Aorta (tissue), 5 donors: ENCODE results near the gene SNX25. TPM values are rescaled to one million over a fixed set of nuclear protein-coding genes. Genes with fewer than 3 reads are reported as not detected.
A peak's percentile ranks its signal among the peaks of the same experiment; 100 is the strongest.

Source experiments
- ATAC-seq: fragments of 200-7000 bp; cut with Tn5 transposase; one replicate; pipeline ENCODE4 v1.9.1; 2022; ENCODE audit warnings: moderate library complexity; ENCODE audit not compliant: low FRiP score
- DNase-seq, 2 donors: peaks; one replicate each; pipeline ENCODE4 v3.0.0-alpha.2; 2020
- H3K27ac ChIP-seq, 2 donors: one replicate each; pipeline ENCODE4 v1.5.1; 2013; ENCODE audit warnings: low read length in 2 of 2, mild to moderate bottlenecking in 2 of 2, moderate library complexity in 2 of 2, control low read depth in 1 of 2, inconsistent platforms in 1 of 2, low read depth in 1 of 2
- H3K27me3 ChIP-seq, 2 donors: one replicate each; pipeline ENCODE4 v1.6.1; 2013; ENCODE audit warnings: control low read depth in 1 of 2, low read length in 1 of 2, mild to moderate bottlenecking in 1 of 2, moderate library complexity in 1 of 2; ENCODE audit not compliant: insufficient read depth in 2 of 2, control insufficient read depth in 1 of 2
- H3K36me3 ChIP-seq, 2 donors: one replicate each; pipeline ENCODE4 v1.6.1; 2013; ENCODE audit warnings: control low read depth in 1 of 2, low read length in 1 of 2, mild to moderate bottlenecking in 1 of 2; ENCODE audit not compliant: insufficient read depth in 2 of 2, control insufficient read depth in 1 of 2
- H3K4me1 ChIP-seq, 2 donors: one replicate each; pipeline ENCODE4 v1.6.1; 2013; ENCODE audit warnings: low read length in 2 of 2, control low read depth in 1 of 2, mild to moderate bottlenecking in 1 of 2, moderate library complexity in 1 of 2; ENCODE audit not compliant: insufficient read depth in 2 of 2, control insufficient read depth in 1 of 2
- H3K4me3 ChIP-seq, 2 donors: one replicate each; pipeline ENCODE4 v1.5.1; 2013; ENCODE audit warnings: low read length in 2 of 2, control low read depth in 1 of 2, mild to moderate bottlenecking in 1 of 2
- H3K9me3 ChIP-seq: one replicate; pipeline ENCODE4 v1.6.1; 2013; ENCODE audit warnings: mild to moderate bottlenecking, low read length; ENCODE audit not compliant: control insufficient read depth
- WGBS, 2 donors: extraction: QIAGEN DNeasy Blood & Tissue Kit; methylation state at CpG; one replicate each; pipeline ENCODE4 v1.1.7; 2013; 5-methylcytosine and 5-hydroxymethylcytosine counted together
- intact Hi-C, 2 donors: fragments of 100-400 bp; cut with DNase I; formaldehyde crosslinking; loops; one replicate each; pipeline versions ENCODE4 v1.14.2 to v1.15.0; 2022
- polyA plus RNA-seq, 2 donors: library from polyadenylated mRNA; stranded (reverse); fragments of 200-250 nt; gene quantifications; one replicate each; pipeline ENCODE4 v1.2.3, GENCODE V29; 2013
- total RNA-seq, 2 donors: library from RNA; stranded (reverse); fragmentation: NEBNext Ultra II Directional; extraction: Animal tissue kit (Norgen Biotek cat#: 25700); gene quantifications; one replicate each; pipeline ENCODE4 v1.2.1, GENCODE V29; 2021
- donor health status: healthy with polysubstance abuse.
- donor health status: Bipolar disorder and iron deficiency.
- donor health status: DM: no; HTN: no; CAD: no.
- donor health status: DM: no; HTN: no; CAD: no.
- donor health status: DM: yes; HTN: yes; CAD: no.

Gene SNX25
- total and polyA plus RNA-seq, 4 donors, result 8.6 to 44.7 (median 24.5) TPM

DNA sequence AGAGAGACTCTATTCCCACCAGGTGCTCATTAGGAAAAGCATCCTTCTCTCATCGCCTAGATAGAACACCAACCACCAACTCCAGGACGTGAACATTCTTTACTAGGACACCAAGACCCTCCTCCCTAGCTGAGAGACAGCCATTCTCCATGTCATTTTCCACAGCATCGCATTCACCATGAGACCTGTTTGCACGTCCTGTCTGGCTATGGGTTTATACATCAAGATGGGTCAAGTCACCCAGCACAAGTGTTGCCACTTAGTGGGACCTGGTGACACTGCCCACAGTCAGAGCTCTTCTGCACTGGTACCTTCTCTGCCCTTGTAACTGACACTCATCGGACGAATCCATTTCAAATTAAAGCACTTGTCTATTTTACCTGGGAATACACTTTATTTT, 168.9 kb downstream of the SNX25 start:
- ATAC-seq (no peak), DNase-seq (no peak)
- peaks cover 0 to 7% of the 10 kb centered on the region in 2 donors for H3K36me3 ChIP-seq
- no peak overlapping the region for H3K27ac ChIP-seq
- 89 to 98% methylated on average over 6 of the region's 6 CpGs for WGBS, 2 donors
- no peaks in the 10 kb centered on the region for H3K4me1 ChIP-seq
- H3K27me3 ChIP-seq, result no peaks in the 10 kb centered on the region
- intact Hi-C loops, result no loop called here
- H3K9me3 ChIP-seq, result no peaks in the 10 kb centered on the region
- H3K4me3 ChIP-seq, result no peak overlapping the region

DNA sequence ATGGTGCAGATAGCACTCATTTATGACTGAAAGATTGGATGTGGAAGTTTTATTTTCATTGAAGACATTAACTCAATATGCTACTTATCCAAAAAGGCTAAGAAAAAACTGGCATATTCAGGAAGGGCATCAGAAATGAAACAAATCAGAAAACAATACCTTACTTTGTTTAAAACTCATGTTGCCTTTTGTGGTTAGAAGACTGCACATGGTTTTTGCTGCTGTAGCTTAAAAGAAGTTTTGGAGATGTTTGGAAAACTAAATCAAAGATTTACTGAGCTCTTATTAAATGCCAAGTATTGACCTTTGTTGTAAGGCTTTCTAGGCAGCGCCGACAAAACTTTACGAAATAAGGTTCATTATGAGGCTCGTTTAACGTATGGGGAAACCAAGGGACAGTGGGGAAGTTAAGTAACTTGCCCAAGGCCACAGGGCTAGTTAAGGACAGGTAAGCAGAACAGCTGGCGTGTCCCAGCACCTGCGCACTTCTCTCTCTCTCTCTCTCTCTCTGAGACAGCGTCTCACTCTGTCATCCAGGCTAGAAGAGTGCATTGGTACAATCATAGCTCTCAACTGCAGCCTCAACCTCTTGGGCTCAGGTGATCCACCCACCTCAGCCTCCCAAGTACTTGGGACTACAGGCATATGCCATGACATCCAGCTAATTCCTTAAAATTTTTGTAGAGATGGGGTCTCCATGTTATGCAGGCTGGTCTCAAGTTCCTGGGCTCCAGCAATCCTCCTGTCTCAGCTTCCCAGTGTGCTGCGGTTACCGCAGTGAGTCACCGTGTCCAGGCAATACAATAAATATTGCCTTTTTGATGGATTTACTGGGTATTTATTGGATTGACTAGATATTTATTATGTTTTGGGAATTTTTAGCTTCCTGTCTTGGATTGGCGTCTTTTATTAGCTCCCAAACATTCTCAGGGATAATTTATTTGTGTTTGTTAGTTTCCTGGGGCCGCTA, 170.2 kb downstream of the SNX25 start:
- WGBS, 2 donors, result 97 to 98% methylated on average over 13 of the region's 13 CpGs
- Histone ChIP-seq H3K27ac (no peak overlapping the region), H3K4me3 (no peak overlapping the region), H3K27me3 (no peaks in the 10 kb centered on the region), H3K9me3 (no peaks in the 10 kb centered on the region), H3K36me3 (peaks cover 0 to 4% of the 10 kb centered on the region in 2 donors), H3K4me1 (no peaks in the 10 kb centered on the region)
- intact Hi-C loops, result no loop called here
- DNase-seq (no peak), ATAC-seq (peak; percentile 26)

DNA sequence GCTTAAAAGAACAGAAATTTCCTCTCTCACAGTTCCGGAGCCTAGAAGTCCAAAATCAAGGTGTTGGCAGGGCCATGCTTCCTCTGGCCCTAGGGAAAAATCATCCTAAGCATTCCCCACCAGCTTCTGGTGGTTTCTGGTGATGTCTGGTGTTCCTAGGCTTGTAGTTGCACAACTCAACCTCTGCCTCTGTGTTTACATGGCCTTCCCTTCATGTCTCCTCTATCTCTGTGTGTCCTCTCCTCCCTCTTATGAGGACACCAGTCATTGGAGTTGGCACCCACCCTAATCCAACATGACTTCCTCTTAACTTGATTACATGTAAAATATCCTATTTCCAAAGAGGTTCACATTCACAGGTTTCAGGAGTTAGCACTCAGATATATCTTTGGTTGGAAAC, 170.9 kb downstream of the SNX25 start:
- ATAC-seq, result no peak
- H3K27ac ChIP-seq, result no peak overlapping the region
- no peaks in the 10 kb centered on the region for H3K4me1 ChIP-seq
- no peak overlapping the region for H3K4me3 ChIP-seq
- peaks cover 0 to 4% of the 10 kb centered on the region in 2 donors for H3K36me3 ChIP-seq
- H3K9me3 ChIP-seq, result no peaks in the 10 kb centered on the region
- intact Hi-C loops, result no loop called here
- 94 to 96% methylated on average over 1 of the region's 1 CpG for WGBS, 2 donors
- H3K27me3 ChIP-seq, result no peaks in the 10 kb centered on the region
- no peak for DNase-seq

DNA sequence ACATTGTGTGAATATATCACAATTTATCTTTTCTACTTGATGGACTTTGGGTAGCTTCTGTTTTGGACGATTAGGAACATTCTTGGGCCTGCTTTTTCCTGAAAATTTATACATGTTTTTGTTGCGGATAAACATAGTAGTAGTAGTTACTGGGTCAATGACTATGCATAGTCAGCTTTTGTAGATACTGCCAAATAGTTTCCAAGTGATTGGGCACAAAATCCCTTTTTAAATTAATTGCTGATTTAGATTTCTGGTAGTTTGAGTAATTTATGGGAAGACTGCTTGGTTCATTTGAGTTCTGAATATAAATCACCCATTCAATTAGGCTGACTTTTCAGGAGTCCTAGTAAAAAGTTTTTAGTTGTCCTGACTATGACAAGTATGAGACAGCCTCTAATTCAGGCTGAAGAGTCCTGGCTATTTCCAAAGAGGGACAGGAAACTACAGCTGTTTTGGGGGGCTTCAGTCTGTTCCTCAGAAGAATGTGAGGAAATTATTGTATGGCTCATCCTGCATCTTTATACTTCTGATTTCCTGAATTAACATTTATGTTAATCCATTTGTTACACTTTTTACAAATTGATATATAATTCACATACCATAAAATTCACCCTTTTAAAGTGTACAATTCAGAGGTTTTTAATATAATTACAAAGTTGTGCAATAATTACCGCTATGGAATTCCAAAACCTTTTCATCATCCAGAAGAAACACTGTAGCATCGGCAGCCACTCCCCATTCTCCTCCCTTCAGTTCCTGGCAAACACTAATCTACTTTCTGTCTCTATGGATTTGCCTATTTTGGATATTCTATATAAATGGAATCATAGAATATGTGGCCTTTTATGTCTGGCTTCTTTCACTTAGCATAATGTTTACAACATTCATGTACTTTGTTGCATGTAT, 172.1 kb downstream of the SNX25 start:
- peaks cover 0 to 3% of the 10 kb centered on the region in 2 donors for H3K4me1 ChIP-seq
- peaks cover 0 to 3% of the 10 kb centered on the region in 2 donors for H3K36me3 ChIP-seq
- ATAC-seq, result no peak
- H3K9me3 ChIP-seq, result no peaks in the 10 kb centered on the region
- no peak for DNase-seq
- no peaks in the 10 kb centered on the region for H3K27me3 ChIP-seq
- WGBS, 2 donors, result 48% methylated on average over 4 of the region's 4 CpGs
- no peak overlapping the region for H3K27ac ChIP-seq
- intact Hi-C loops, result no loop called here
- H3K4me3 ChIP-seq, result no peak overlapping the region

DNA sequence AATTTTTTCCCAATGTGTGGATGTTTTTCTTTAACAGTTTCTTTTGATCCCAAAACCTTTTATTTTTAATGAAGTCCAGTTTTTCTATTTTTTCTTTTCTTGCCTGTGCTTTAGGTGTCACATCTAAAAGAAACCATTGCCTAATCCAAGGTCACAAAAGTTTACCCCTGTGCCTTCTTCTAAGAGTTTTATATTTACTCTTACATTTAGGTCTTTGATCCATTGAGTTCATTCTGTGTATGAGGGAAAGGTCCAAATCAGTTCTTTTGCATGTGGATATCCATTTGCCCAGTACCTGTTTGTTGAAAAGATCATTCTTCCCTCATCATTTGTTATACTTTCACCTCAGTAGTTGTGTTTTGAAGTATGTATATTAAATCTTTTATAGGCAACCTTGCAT, 173.4 kb downstream of the SNX25 start:
- no peak overlapping the region for H3K4me3 ChIP-seq
- peaks cover 0 to 3% of the 10 kb centered on the region in 2 donors for H3K36me3 ChIP-seq
- ATAC-seq, result no peak
- no peak overlapping the region for H3K27ac ChIP-seq
- H3K4me1 ChIP-seq, result peaks cover 0 to 3% of the 10 kb centered on the region in 2 donors
- no peaks in the 10 kb centered on the region for H3K9me3 ChIP-seq
- intact Hi-C loops, result no loop called here
- no peak for DNase-seq
- H3K27me3 ChIP-seq, result no peaks in the 10 kb centered on the region

DNA sequence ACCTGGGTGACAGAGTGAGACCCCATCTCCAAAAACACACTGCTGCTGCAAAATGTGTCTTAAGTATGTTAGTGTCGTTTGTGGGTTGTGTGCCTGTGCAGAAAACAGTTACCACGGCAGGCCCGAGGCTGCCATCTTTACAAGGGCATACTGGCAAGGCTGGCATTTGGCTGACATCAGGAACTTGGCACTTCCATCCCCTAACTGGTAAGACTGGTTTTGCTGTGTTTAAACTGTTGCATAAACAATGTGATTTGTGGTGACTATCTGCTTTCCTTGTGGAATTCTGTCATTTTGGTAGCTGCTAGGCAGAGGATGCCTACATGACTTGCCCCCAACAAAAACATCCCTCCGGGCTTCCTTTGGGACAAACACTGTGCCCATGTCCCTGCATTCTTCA, 174.1 kb downstream of the SNX25 start:
- peaks cover 0 to 3% of the 10 kb centered on the region in 2 donors for H3K4me1 ChIP-seq
- DNase-seq (no peak), ATAC-seq (no peak)
- no peaks in the 10 kb centered on the region for H3K27me3 ChIP-seq
- H3K36me3 ChIP-seq, result no peaks in the 10 kb centered on the region
- no peak overlapping the region for H3K27ac ChIP-seq
- 94 to 99% methylated on average over 4 of the region's 4 CpGs for WGBS, 2 donors
- intact Hi-C loops, result no loop called here
- H3K9me3 ChIP-seq, result no peaks in the 10 kb centered on the region
- no peak overlapping the region for H3K4me3 ChIP-seq

DNA sequence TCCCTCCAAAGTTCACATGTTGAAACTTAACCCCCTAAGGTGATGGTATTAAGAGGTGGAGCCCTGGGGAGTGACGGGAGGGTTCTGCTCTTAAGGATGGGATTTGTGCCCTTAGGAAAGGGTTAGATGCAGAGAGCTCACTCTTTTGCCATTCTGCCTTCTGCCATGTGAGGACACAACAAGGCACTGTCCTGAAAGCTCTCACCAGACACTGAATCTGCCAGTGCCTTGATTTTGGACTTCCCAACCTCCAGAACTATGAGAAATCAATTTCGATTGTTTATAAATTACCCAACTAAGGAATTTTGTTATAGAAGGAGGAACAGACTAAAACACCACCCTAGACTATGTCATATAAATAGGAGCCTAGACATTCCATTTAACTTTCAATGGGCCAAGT, 174.7 kb downstream of the SNX25 start:
- Histone ChIP-seq H3K27ac (no peak overlapping the region), H3K4me3 (no peak overlapping the region), H3K27me3 (no peaks in the 10 kb centered on the region), H3K36me3 (no peaks in the 10 kb centered on the region), H3K4me1 (peaks cover 0 to 3% of the 10 kb centered on the region in 2 donors), H3K9me3 (no peaks in the 10 kb centered on the region)
- intact Hi-C loops, result no loop called here
- DNase-seq, result no peak
- ATAC-seq, result no peak
- 93 to 96% methylated on average over 2 of the region's 2 CpGs for WGBS, 2 donors

DNA sequence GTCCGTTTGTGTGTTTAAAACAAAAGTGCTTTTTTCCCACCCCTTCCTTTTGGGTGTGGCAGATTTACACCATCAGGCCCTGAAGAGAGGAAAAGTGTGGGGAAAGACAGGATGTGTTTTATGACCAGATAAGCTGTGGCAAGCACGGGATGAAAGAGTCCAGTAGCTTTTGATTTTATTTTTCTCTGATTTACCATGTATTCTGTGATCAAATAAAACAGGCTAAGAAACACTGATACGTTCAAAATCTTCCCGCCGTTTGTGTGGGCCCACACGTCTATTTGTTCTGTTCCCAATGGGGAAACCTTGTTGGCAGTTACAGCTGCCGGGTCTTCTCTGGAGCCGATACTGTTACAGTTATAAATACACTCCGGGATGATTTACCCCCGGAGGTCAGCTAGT, 175.5 kb downstream of the SNX25 start:
- no peaks in the 10 kb centered on the region for H3K27me3 ChIP-seq
- 14 to 19% methylated on average over 10 of the region's 10 CpGs for WGBS, 2 donors
- no peaks in the 10 kb centered on the region for H3K36me3 ChIP-seq
- intact Hi-C loops, result no loop called here
- peaks cover 0 to 3% of the 10 kb centered on the region in 2 donors for H3K4me1 ChIP-seq
- DNase-seq (no peak), ATAC-seq (no peak)
- H3K4me3 ChIP-seq, result no peak overlapping the region
- no peaks in the 10 kb centered on the region for H3K9me3 ChIP-seq
- no peak overlapping the region for H3K27ac ChIP-seq
